ENCODE results near the gene DYDC1. TPM values are rescaled to one million over a fixed set of nuclear protein-coding genes. Genes with fewer than 3 reads are reported as not detected.
A peak's percentile ranks its signal among the peaks of the same experiment; 100 is the strongest.
"Not testable (repeated sequence)": the region's sequence is repeated elsewhere in the genome, so short reads cannot be mapped to it uniquely, and the experiment has no call there.

The DYDC1 gene
- total RNA-seq, 1 experiment from 2014 or later, result not detected

DNA sequence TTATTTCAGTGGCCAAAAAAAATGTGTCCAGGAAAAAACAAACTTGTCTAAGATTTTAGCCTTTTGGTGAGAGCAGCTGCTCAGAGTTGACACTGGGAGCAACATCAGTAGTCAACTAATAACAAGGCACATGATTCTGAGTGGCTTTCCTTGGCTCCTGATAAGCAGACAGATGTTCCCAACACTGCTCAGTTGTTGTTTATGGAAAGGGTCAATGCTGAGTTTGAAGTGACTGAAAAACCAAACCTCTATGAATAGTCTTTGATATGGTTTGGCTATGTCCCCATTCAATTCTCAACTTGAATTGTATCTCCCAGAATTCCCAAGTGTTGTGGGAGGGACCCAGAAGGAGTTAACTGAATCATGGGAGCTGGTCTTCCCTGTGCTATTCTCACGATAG lies 12.3 kb downstream of the DYDC1 start:
- DNase-seq (ENCODE audit: low read depth), result peak; percentile 10

DNA sequence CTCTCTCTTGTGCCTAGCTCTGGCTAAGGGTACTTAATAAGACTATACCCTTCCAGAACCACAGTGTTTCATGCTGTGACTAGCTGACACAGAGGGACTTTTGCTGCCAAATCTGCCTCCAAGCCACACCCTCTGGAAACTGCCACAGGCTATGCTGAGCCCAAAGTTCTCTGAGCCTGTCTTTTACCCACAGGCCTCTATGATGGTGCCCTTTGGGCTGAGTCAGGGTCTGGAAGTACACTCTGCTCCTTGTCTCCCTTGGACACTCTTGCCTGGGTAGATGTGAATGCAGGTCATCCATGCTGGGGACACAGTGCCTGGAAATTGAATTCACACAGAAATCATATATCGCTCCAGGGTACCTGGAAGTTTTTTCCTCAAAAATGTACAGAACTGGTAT lies 22.6 kb downstream of the DYDC1 start:
- DNase-seq (ENCODE audit: low read depth), result no peak

DNA sequence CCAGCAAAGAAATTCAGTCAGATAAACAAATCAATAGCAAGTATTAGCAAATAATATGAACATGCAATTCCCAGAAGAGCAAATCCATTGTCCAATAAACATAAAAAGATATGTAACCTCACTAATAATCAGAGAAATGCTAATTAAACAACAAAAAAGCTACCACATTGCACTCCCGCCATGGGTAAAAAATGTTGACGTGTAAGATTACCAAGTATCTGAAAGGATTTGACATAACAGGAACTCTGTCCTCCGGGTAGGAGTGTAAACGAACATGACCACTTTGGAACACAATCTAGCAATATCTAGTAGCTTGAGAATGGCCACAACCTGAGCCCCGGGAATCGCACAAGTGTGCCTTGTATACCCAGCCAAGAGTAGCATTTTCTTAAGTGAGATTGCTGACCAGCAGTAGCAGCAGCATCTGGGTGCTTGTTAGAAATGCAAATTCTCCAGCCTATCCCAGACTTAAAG lies 31.6 kb downstream of the DYDC1 start:
- no peak for DNase-seq (ENCODE audit: low read depth)

- DNase-seq (ENCODE audit: low read depth), result peak; percentile 74
Observed at GRCh38 chr10:80324086-80324485, 32.5 kb downstream of the DYDC1 start.

DNA sequence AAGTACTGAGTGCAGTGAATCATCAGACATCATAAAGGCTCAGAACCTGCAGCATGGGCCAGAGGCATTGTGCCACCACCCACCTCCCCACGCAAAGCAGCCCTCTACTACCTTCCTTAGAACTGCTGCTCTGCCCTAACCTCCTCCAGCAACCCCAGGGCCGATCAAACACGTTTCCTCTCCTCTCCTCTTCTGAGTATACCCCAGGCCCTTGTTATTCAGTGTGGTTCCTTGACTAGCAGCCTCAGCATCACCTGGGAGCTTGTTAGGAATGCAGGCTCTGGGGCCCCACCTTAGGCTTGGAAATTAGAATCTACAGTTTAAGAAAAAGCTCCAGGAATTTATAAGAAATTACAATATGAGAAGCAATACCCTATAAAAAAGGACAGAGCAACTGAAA lies 33.2 kb downstream of the DYDC1 start:
- no peak for DNase-seq (ENCODE audit: low read depth)

- DNase-seq (ENCODE audit: low read depth), result no peak
Observed at GRCh38 chr10:80322711-80323110, 33.8 kb downstream of the DYDC1 start.

DNA sequence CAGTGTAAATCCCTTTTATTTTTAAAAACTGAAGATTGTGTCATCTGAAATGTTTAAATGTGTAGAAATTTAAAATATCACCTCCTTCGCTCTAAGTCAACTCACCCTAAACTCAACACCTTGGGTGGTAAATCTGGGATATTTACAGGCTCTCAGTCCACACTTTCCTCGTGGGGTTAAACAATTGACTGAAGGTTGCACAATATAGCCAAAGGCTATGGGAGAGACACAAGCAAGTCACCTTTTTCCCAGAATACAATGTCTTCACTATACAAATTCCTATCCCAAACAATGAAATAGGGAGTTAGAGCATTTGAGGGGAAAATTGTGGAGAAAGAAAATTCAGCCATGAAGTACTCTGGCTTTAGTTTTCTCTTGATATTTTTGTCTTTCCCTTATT lies 34.4 kb downstream of the DYDC1 start:
- no peak for DNase-seq (ENCODE audit: low read depth)

DNA sequence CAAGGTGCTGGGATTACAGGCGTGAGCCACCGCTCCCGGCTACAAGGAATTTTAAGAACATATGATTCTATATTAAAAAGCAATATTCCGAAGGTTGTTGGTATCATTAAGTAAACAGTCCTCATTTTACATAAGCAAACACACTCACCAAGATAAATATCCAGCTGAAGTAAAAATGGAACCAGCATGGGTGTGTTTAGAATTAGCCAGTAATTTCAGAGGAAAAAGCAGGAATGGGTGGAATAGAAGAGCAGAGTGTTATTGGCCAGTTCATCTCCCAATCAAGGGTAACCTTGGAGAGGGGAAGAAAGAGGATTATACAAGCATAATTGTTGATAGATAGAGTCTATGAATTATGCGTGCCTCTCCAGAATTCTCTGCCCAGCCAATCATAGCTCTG lies 35.4 kb downstream of the DYDC1 start:
- no peak for DNase-seq (ENCODE audit: low read depth)

DNA sequence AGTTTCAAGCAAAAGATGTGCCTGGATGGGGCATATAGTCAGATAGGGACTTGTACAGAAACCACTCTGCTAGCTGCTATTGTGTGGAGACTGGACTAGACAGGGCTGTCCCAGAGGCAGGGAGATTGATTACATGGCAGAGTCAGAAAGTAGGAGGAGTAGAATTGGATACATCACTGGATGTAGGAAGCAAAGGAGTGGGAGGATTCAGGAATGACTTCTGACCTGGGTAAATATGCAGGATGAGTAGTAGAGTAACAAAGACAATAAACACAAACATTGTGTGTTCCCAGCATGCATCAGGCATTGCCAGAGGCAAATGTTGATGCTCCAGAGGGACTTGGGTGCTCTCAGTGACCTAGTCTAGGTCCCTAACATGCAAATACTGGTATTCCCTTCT lies 36.2 kb downstream of the DYDC1 start:
- no peak for DNase-seq (ENCODE audit: low read depth)

- no peak for DNase-seq (ENCODE audit: low read depth)
Observed at GRCh38 chr10:80319725-80320290, 36.7 kb downstream of the DYDC1 start.

- DNase-seq (ENCODE audit: low read depth), result no peak
Observed at GRCh38 chr10:80319318-80319717, 37.2 kb downstream of the DYDC1 start.

GRCh38 chr10:80318742-80319141 lies 37.8 kb downstream of the DYDC1 start:
- DNase-seq (ENCODE audit: low read depth), result no peak

DNA sequence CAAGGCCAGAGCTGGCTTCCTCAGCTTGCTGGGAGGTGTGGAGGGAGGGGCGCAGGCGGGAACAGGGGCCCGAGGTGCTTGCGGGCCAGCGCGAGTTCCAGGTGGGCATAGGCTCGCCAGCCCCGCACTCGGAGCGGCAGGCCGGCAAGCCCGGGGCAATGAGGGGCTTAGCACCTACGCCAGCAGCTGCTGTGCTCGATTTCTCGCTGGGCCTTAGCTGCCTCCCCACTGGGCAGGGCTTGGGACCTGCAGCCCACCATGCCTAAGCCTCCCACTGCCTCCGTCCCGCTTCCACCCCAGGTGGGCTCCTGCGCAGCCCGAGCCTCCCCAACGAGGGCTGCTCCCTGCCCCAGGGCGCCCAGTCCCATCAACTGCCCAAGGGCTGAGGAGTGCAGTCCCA lies 41.2 kb downstream of the DYDC1 start:
- no peak for DNase-seq (ENCODE audit: low read depth)

- DNase-seq (ENCODE audit: low read depth), result peak; percentile 11
Observed at GRCh38 chr10:80313523-80313922, 43.0 kb downstream of the DYDC1 start.

GRCh38 chr10:80305989-80306388 lies 50.6 kb downstream of the DYDC1 start:
- not testable (repeated sequence) for DNase-seq (ENCODE audit: low read depth)

DNA sequence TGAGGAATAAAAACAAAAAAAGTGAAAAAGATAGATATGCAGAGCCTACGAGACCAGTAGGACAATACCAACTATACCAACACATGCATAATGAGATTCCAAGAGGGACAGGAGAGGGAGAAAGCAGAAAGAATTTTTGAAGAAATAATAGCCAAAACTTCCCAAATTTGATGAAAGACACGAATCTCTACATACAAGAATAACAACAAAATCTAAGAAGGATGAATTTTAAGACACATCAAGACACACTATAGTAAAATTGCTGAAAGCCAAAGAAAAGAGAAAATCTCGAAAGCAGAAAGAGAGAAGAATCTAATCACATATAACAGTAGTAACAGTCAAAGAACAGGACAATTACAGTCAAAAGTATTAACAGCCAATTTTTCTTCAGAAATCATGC lies 59.6 kb downstream of the DYDC1 start:
- no peak for DNase-seq (ENCODE audit: low read depth)

DNA sequence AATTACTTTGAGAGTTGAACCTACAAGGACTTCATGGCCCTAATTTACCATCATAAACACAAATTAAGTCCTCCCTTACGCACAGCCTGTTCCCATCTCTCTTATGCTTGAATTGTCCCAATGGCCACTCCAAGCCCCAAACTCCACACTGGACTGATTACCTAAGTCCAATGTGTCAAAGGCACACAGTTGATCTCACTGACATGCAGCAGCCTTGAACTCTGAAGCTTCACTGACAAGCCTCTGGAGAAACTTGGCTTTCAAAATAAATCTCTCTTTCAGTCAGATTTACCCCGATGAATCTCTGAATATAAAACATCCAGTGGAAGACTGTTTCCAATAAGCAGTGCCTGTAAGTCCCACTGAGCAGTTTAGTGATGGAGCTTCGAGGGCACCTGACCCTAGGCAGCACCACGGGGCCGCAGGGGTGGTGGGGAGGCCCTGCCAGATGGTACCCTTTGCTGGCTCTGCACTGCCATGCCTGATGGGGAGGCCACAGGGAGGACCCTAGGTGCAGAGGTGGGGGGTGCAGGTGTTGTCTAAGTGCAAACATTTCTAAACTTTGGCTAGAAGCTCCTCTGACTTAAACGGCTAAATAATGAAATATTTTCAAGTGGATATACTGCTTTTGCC lies 63.8 kb downstream of the DYDC1 start:
- no peak for DNase-seq (ENCODE audit: low read depth)

GRCh38 chr10:80290474-80291220 lies 65.9 kb downstream of the DYDC1 start:
- no peak for DNase-seq (ENCODE audit: low read depth)

DNA sequence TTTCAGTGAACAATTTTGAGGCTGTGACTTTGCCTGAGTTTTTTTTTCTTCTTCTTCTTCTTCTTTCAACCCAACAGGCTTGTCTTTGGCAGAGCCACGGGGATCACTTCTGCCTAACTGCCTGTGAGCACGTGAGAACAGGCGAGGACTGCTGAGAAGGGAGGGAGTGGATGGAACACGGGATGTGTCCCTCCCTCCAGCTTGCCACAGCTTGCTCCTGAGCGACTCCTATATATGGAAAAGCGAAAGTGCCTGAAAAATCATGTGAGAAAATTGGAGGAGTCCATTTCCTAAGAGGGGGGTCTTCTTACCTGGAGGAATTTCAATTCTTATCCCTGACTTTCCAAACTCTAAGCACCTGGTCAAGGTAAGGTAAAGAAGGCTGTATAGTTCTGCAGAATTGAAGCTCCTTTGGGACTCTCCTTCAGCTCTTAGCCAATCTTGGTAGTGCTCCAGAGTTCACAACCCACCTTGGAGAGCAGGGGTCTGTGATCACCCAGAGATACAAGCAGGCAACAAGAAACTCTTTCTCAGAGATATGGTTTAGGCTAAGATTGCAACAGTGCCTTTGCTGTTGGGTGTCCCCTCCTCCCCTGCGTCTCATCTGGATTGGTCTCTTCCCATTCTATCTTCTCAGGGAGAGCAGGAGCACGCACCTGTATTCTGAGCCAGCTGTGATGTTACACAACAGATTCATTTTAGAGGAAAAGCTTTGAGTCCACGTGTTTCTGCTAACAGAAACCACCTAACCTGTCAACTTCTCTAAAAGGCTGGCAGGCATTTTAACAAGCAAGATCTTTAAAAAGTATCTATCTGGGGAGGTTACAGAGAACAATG lies 66.9 kb downstream of the DYDC1 start, which contains the start of gene MAT1A:
Gene MAT1A (minus strand): TSS at position 208 of the 837 bp plus-strand sequence. CDS start 235 bp downstream, outside the sequence.
- peak; percentile 41 for DNase-seq (ENCODE audit: low read depth)

- DNase-seq (ENCODE audit: low read depth), result no peak
Observed at GRCh38 chr10:80288849-80289248, 67.7 kb downstream of the DYDC1 start.
